Caco-2 (cell line): ENCODE results near the gene ARMC5. TPM values are rescaled to one million over a fixed set of nuclear protein-coding genes. Genes with fewer than 3 reads are reported as not detected.

Experiments
- BruUV-seq: library from RNA; stranded (reverse); fragments of 400-500 nt; replicated peaks from 2 replicates; lab custom pipeline; 2021; lab: Mats Ljungman, UMichigan
- CTCF ChIA-PET: fragments of 300-600 bp; sonication (Branson Sonifier 250); formaldehyde crosslinking; loops from one replicate; lab custom pipeline; 2022; ENCODE audit warnings: antibody characterized with exemption; lab: Charles Lee
- POLR2A ChIA-PET: fragments of 300-600 bp; sonication (Branson Sonifier 250); formaldehyde crosslinking; loops from one replicate; lab custom pipeline; 2022; ENCODE audit warnings: antibody characterized with exemption; lab: Charles Lee
- DNase-seq, 2 experiments: peaks; one replicate each; pipeline versions ENCODE4 v3.0.0 to v3.0.0-alpha.2; 2020 to 2022
- H3K27me3 ChIP-seq: replicated peaks from 2 replicates; pipeline ENCODE4 v1.6.0; 2011; ENCODE audit warnings: low read length; ENCODE audit not compliant: control insufficient read depth, insufficient read depth
- H3K36me3 ChIP-seq: 2 replicates; pipeline ENCODE4 v1.5.1; 2011; ENCODE audit warnings: low read length; ENCODE audit not compliant: control insufficient read depth, insufficient read depth
- H3K4me1 ChIP-seq: fragments of 250-450 bp; sonication (Bioruptor Pico); 2 replicates; pipeline ENCODE4 v1.5.1; 2020; ENCODE audit warnings: mild to moderate bottlenecking
- H3K4me3 ChIP-seq: 2 replicates; pipeline ENCODE4 v1.5.1; 2011; ENCODE audit warnings: low read depth, mild to moderate bottlenecking, control low read depth, low read length
- H3K9me3 ChIP-seq: fragments of 250-450 bp; sonication (Bioruptor Pico); 2 replicates; pipeline ENCODE4 v1.5.1; 2020; ENCODE audit warnings: mild to moderate bottlenecking, moderate library complexity
- H3K27ac Mint-ChIP-seq: one replicate; pipeline ENCODE4 v1.8.0; 2022; ENCODE audit warnings: mixed read lengths; ENCODE audit not compliant: unreplicated experiment
- H3K27me3 Mint-ChIP-seq: one replicate; pipeline ENCODE4 v1.8.0; 2022; ENCODE audit warnings: mixed read lengths; ENCODE audit not compliant: insufficient read depth, unreplicated experiment
- H3K36me3 Mint-ChIP-seq: one replicate; pipeline ENCODE4 v1.8.0; 2022; ENCODE audit warnings: mild to moderate bottlenecking, mixed read lengths; ENCODE audit not compliant: insufficient read depth, unreplicated experiment
- H3K4me1 Mint-ChIP-seq: one replicate; pipeline ENCODE4 v1.8.0; 2022; ENCODE audit warnings: low read depth, mixed read lengths; ENCODE audit not compliant: unreplicated experiment
- H3K4me3 Mint-ChIP-seq: one replicate; pipeline ENCODE4 v1.8.0; 2022; ENCODE audit warnings: mild to moderate bottlenecking, moderate library complexity, mixed read lengths; ENCODE audit not compliant: unreplicated experiment
- H3K9me3 Mint-ChIP-seq: one replicate; pipeline ENCODE4 v1.8.0; 2022; ENCODE audit warnings: mixed read lengths; ENCODE audit not compliant: unreplicated experiment
- intact Hi-C: fragments of 100-400 bp; cut with micrococcal nuclease; formaldehyde crosslinking; loops from one replicate; pipeline ENCODE4 v1.10.0; 2022; ENCODE audit not compliant: unreplicated experiment
- total RNA-seq: library from RNA; stranded (reverse); gene quantifications from 2 replicates; pipeline ENCODE4 v1.2.3, GENCODE V29; 2022
- TF ChIP-seq, protein P1 (sequence below), 2 experiments: fragments of 200-600 bp in 1 of 2; IDR thresholded peaks; 1 replicate in 1 of 2; 2 replicates in 1 of 2; pipeline versions ENCODE4 v1.5.1 to v1.8.0; 2011 to 2022; ENCODE audit warnings: antibody characterized with exemption in 1 of 2, control low read depth in 1 of 2, inconsistent platforms in 1 of 2, low read depth in 1 of 2, low read length in 1 of 2, mild to moderate bottlenecking in 1 of 2, moderate library complexity in 1 of 2; ENCODE audit not compliant: insufficient read depth in 1 of 2, severe bottlenecking in 1 of 2, unreplicated experiment in 1 of 2

Gene ARMC5
- total RNA-seq, 1 experiment from 2014 or later: 10.2 TPM

- TF ChIP-seq, protein P1, sequence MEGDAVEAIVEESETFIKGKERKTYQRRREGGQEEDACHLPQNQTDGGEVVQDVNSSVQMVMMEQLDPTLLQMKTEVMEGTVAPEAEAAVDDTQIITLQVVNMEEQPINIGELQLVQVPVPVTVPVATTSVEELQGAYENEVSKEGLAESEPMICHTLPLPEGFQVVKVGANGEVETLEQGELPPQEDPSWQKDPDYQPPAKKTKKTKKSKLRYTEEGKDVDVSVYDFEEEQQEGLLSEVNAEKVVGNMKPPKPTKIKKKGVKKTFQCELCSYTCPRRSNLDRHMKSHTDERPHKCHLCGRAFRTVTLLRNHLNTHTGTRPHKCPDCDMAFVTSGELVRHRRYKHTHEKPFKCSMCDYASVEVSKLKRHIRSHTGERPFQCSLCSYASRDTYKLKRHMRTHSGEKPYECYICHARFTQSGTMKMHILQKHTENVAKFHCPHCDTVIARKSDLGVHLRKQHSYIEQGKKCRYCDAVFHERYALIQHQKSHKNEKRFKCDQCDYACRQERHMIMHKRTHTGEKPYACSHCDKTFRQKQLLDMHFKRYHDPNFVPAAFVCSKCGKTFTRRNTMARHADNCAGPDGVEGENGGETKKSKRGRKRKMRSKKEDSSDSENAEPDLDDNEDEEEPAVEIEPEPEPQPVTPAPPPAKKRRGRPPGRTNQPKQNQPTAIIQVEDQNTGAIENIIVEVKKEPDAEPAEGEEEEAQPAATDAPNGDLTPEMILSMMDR (IDR thresholded peaks at IDR 0.05; ENCODE audit: insufficient read depth in 1 of 2, low read depth in 1 of 2, low read length in 1 of 2, severe bottlenecking in 1 of 2, unreplicated experiment in 1 of 2): no peak
- Mint-ChIP-seq H3K4me3 (no peak overlapping the region), H3K36me3 (peaks cover 6% of the 10 kb centered on the region), H3K4me1 (peaks cover 6% of the 10 kb centered on the region), H3K9me3 (no peaks in the 10 kb centered on the region), H3K27ac (no peak overlapping the region), H3K27me3 (no peaks in the 10 kb centered on the region)
- Histone ChIP-seq H3K4me1 (no peaks in the 10 kb centered on the region), H3K36me3 (no peaks in the 10 kb centered on the region), H3K4me3 (no peak overlapping the region), H3K27me3 (no peaks in the 10 kb centered on the region), H3K9me3 (no peaks in the 10 kb centered on the region)
- intact Hi-C loops: no loop called here
- ChIA-PET POLR2A (no interaction called here), CTCF (no interaction called here)
- DNase-seq: no peak
- no TSS peak for BruUV-seq
Measured at GRCh38 chr16:31513884-31514283, 54.6 kb downstream of the ARMC5 start.

Other genes with a start within 250 kb of the ARMC5 start
- 0.07 TPM in 2 replicates for gene TRIM72, start 245.4 kb upstream of the ARMC5 start, total RNA-seq
- not detected in 2 replicates for gene PYDC1, start 242.4 kb upstream of the ARMC5 start, total RNA-seq
- gene ITGAM, start 199.5 kb upstream of the ARMC5 start, total RNA-seq: 0.19 TPM in 1 of 2 replicates, not detected in the other
- gene ITGAX, start 104.3 kb upstream of the ARMC5 start, total RNA-seq: not detected in 2 replicates
- not detected in 2 replicates for gene ITGAD, start 66.2 kb upstream of the ARMC5 start, total RNA-seq
- not detected in 2 replicates for gene COX6A2, start 31.1 kb upstream of the ARMC5 start, total RNA-seq
- 0.09 and 0.30 TPM in 2 replicates for gene ZNF843, start 16.7 kb upstream of the ARMC5 start, total RNA-seq
- 9.3 and 10.0 TPM in 2 replicates for gene TGFB1I1, start 12.7 kb downstream of the ARMC5 start, total RNA-seq
- gene SLC5A2, start 23.6 kb downstream of the ARMC5 start, total RNA-seq: 2.8 and 3.0 TPM in 2 replicates
- 23.5 and 30.5 TPM in 2 replicates for gene RUSF1, start 48.9 kb downstream of the ARMC5 start, total RNA-seq
- not detected in 2 replicates for gene AHSP, start 68.4 kb downstream of the ARMC5 start, total RNA-seq